ENCODE results near the gene VAV1.

GRCh38 chr19:6788896-6789295 lies 16.4 kb downstream of the VAV1 start:
- TF ChIP-seq EZH2 (IDR thresholded peaks at IDR 0.05; ENCODE audit: low read length, unreplicated experiment) = no peak
- TF ChIP-seq CTCF (conservative IDR thresholded peaks at IDR 0.05; ENCODE audit: low read depth, low read length) = no peak
- no peak for TF ChIP-seq EZH2phosphoT487 (IDR thresholded peaks at IDR 0.05; ENCODE audit: borderline replicate concordance, low read length)
